ENCODE data around the gene PMM1.

PMM1 gene

DNA sequence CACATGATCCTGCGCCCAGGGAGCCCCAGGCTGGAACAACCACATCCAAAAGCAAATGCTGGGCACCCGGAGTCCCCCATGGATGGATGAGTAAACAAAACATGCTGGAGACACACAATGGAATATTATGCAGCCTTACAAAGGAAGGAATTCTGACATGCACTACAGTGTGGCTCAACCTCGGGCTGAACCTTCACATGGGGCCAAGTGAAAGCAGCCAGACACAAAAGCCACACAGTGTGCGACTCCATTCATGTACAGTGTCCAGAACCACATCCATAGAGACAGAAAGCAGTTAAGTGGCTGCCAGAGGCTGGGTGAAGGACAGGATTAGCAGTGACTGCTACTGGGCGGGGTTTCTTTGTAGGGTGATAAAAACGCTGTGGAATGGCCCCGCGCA is 55.4 kb downstream of the PMM1 start:
- DNase-seq: no peak

DNA sequence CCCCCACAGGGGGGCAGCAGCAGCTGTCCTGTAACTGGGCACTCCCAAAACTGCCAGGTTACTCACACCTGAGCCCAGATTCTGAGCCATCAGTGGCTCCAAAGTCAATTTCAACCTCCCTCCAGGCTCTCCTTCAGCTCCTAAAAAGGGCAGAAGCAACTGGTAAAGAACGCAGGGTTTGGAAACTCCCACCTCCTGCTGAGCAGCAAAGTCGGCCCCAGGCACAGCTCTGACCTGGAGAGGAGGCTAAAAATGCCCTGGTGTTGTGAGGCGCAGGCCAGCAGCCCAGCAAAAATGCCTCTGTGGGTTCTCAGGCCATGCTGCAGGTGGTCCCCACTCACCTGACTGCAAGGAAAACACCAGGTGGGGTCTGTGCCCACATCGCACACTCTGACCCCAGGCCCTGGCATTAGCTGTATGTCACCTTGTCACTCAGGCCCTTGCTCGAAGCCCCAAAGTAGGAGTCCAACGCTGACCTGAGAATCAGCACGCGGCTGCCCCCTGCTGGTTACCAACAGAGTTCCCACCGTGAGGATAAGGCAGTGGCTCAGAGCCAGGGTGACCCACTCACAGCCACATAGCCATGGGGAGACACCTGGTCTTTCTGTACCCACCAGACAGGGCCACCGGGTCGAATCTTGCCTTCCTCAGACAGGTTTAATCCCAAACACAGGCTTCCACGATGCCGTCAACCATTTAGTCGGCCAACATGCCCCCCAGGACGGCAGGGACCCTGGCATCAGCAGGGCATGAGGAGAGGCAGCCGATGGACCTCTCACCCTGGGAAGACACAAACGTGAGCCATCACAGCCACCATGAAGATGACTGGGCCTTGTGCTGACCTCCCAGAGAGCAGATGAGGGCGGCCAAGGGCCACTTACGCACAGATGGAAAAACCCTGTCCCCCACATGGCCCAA is 56.5 kb downstream of the PMM1 start:
- peak; percentile 28 to 53 (median 42) for DNase-seq

DNA sequence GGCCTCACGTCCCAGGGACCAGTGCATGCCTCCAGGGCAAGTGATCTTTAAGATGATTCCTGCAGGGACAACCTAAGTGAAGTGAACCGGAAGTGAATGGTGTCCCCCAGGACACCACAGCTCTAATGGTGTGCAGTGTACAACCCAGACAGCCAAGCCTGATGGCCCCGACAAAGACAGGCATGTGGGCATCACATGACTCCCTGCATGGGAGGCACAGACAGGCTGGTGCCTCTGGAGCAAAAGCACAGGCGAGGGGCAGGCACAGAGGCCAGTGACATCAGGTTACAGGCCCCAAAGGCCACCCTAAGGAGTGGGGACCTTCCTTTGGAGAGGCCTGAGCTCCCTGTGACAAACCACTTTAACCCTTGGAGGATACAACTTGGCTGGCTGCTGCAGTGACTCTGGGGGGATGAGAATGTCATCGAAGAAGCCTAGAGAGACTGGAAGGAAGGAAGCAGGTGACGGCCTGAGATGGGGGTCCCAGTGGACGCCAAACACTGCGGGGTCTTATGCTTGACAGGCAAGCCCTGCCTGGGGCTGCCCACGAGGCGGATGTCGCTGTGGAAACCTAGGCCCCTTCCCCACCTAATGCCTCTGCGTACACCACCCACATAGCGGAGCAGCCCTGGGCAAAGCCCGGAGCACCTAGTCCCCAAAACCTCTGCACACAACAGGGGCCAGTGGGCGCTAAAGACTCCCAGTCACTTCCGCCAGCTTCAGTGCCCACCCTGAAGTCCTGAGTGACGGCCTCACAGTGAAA is 57.7 kb downstream of the PMM1 start:
- DNase-seq: no peak

DNA sequence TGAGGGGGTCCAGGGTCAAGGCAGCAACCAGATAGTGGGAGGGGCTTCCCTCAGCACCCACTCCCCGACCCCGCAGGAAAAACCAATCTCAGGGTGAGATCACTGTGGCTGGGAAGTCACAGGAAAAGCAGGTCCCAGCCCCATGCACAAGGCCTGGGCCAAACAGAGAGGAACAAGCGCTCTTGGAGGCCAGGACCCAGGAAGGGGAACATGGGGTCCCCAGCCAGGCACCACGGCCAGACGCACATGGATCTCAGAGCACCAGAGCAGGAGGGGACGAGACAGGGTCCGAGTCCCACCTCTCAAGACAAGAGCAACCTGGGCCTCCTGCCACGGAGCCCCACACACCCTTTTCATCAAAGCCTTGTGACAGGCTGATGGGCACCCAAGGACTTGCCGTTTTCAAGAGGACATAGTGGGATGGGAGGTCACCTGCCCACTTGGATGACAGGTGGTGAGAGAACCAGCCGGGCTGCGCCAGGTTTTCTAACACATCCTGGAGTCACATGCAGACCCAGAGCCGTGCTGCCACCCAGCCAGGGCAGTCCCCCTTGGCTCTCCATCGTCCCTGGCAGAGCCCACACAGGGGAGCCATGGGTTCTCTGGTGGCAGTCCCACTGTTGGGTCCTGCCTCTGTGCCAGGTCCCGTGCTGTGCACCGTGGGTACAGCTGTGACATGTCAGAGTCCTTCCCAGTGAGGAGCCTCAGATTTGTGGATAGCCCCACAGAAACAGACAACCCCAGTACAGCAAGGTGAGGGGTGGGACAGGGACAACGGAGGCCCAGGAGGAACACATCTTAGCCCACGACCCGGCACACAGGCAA is 58.5 kb downstream of the PMM1 start:
- DNase-seq: no peak

DNA sequence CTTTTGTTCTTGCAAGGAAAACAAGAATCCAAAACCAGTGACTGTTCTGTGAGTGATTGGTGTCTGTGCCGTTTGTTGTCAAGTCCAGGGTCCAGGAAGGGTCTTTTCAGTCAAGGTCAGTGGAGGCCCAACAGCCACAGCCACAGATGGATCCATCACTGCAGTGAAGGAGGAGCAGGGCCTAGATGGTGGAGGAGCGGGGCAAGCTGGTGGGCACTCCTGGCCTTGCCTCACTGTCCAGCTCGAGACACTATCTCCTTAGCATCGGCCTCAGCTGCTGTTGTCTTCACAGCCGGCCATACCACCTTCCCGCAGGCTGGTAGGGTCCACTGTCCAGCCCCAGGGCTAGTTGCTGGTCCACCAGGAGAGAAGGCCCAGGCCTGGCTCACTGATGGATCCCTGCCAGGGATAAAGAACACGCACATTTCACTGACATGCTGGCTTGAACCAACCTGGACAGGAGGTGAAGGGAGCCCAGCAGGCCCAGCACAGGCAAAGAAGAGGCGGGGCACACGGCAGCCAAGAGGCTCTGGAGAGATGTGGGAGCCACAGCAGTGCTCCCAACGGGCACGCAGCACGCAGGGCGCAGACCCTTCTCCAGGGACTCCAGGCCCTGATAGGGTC is 60.6 kb downstream of the PMM1 start:
- no peak for DNase-seq

DNA sequence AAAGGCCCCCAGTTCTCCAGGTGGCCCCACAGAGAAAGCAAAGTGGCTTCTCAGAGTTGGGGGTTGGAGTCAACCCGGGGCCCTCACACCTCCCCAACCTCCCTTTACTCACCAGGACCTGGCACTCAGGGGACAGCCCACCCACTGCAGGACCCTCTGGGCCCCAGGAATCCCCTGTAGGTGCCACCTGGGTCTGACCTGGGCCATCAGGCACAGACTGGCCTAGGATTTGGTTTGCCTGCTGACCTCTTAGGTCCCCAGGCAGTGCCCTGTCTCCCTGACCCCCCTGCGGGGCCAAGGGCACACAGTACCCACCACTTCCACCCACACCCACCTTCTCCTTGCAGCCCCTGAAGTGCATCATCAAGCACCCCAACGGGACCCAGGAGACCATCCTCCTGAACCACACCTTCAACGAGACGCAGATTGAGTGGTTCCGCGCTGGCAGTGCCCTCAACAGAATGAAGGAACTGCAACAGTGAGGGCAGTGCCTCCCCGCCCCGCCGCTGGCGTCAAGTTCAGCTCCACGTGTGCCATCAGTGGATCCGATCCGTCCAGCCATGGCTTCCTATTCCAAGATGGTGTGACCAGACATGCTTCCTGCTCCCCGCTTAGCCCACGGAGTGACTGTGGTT is 61.4 kb downstream of the PMM1 start:
- no peak for DNase-seq

All from activated CD4-positive, CD25-positive, alpha-beta regulatory T cell (primary cell).